H1 (cell line): ENCODE data around the gene CARD16. TPM values are rescaled to one million over a fixed set of nuclear protein-coding genes. Genes with fewer than 3 reads are reported as not detected.
"Not testable (repeated sequence)": the region's sequence is repeated elsewhere in the genome, so short reads cannot be mapped to it uniquely, and the experiment has no call there.

Source experiments
- CTCF ChIA-PET: fragments of 300-600 bp; sonication (Branson Sonifier 250); formaldehyde crosslinking; loops from one replicate; lab custom pipeline; 2021; ENCODE audit not compliant: partially characterized antibody; lab: Charles Lee
- POLR2A ChIA-PET: fragments of 300-600 bp; sonication (Branson Sonifier 250); formaldehyde crosslinking; loops from one replicate; lab custom pipeline; 2021; ENCODE audit warnings: inconsistent platforms; ENCODE audit not compliant: partially characterized antibody; lab: Charles Lee
- DNase-seq, 2 experiments: peaks; one replicate each; pipeline versions ENCODE4 v3.0.0 to v3.0.0-alpha.2; 2010 to 2022; ENCODE audit warnings: low spot score in 2 of 2, low read depth in 1 of 2, mixed read lengths in 1 of 2
- FAIRE-seq: peaks from 2 replicates; lab custom pipeline; 2011; peaks lifted over from hg19 to GRCh38; lab: Jason Lieb, UNC
- H2AFZ ChIP-seq: 2 replicates; pipeline ENCODE4 v1.8.1; 2012; ENCODE audit warnings: low read length, inconsistent platforms
- H2AK5ac ChIP-seq: 2 replicates; pipeline ENCODE4 v1.6.1; 2013; ENCODE audit warnings: low read depth, low read length
- H2BK120ac ChIP-seq: replicated peaks from 2 replicates; pipeline ENCODE3; 2013; ENCODE audit warnings: low read depth, low read length, inconsistent platforms
- H2BK12ac ChIP-seq: 2 replicates; pipeline ENCODE4 v1.6.1; 2013; ENCODE audit warnings: low read depth, low read length
- H2BK15ac ChIP-seq: 2 replicates; pipeline ENCODE4 v1.6.1; 2013; ENCODE audit warnings: low read length
- H2BK20ac ChIP-seq: 2 replicates; pipeline ENCODE4 v1.6.1; 2013; ENCODE audit warnings: low read length
- H2BK5ac ChIP-seq: 2 replicates; pipeline ENCODE4 v1.6.1; 2013; ENCODE audit warnings: low read depth, low read length
- H3K14ac ChIP-seq: 2 replicates; pipeline ENCODE4 v1.6.1; 2013; ENCODE audit warnings: inconsistent platforms; ENCODE audit not compliant: insufficient read length
- H3K18ac ChIP-seq: 2 replicates; pipeline ENCODE4 v1.6.1; 2013; ENCODE audit warnings: low read length; ENCODE audit errors: extremely low read depth
- H3K23ac ChIP-seq: 2 replicates; pipeline ENCODE4 v1.6.1; 2013; ENCODE audit warnings: inconsistent platforms; ENCODE audit not compliant: insufficient read length
- H3K23me2 ChIP-seq: 2 replicates; pipeline ENCODE4 v1.6.1; 2013; ENCODE audit warnings: low read depth, low read length
- H3K27ac ChIP-seq: 2 replicates; pipeline ENCODE4 v1.6.1; 2011; ENCODE audit warnings: low read depth, low read length, inconsistent platforms
- H3K27me3 ChIP-seq, 4 experiments: replicated peaks in 1 of 4; 1 replicate in 1 of 4; 2 replicates in 3 of 4; pipeline versions ENCODE4 v1.6.1 to v1.8.1; 2011 to 2013; ENCODE audit warnings: low read length in 3 of 4, mild to moderate bottlenecking in 3 of 4, inconsistent platforms in 2 of 4, mixed read lengths in 2 of 4, moderate library complexity in 1 of 4; ENCODE audit not compliant: control insufficient read depth in 3 of 4, insufficient read depth in 3 of 4; ENCODE audit errors: extremely low read depth in 1 of 4
- H3K36me3 ChIP-seq, 4 experiments: 2 replicates each; pipeline versions ENCODE4 v1.6.1 to v1.8.1; 2011 to 2013; ENCODE audit warnings: mild to moderate bottlenecking in 4 of 4, low read length in 3 of 4, moderate library complexity in 2 of 4, control low read depth in 1 of 4, inconsistent platforms in 1 of 4; ENCODE audit not compliant: insufficient read depth in 4 of 4, control insufficient read depth in 2 of 4
- H3K4ac ChIP-seq: replicated peaks from 2 replicates; pipeline ENCODE3; 2013; ENCODE audit warnings: low read length, low read depth, mixed read lengths, inconsistent platforms; ENCODE audit not compliant: insufficient read length
- H3K4me1 ChIP-seq, 4 experiments: replicated peaks in 1 of 4; 1 replicate in 1 of 4; 2 replicates in 3 of 4; pipeline versions ENCODE4 v1.6.1 to v1.8.1; 2011 to 2013; ENCODE audit warnings: low read length in 3 of 4, inconsistent platforms in 2 of 4, mixed read lengths in 1 of 4; ENCODE audit not compliant: insufficient read depth in 4 of 4, control insufficient read depth in 3 of 4
- H3K4me2 ChIP-seq, 2 experiments: 2 replicates each; pipeline versions ENCODE4 v1.6.1 to v1.8.1; 2011 to 2013; ENCODE audit warnings: low read depth in 2 of 2, low read length in 2 of 2, control low read depth in 1 of 2, inconsistent platforms in 1 of 2, mild to moderate bottlenecking in 1 of 2; ENCODE audit not compliant: insufficient read depth in 1 of 2
- H3K4me3 ChIP-seq, 4 experiments: fragments of 200-600, 300-600 bp in 1 of 4; sonication (generic), shearing (Covaris generic), sonication (Bioruptor Twin) in 1 of 4; 2 replicates each; pipeline versions ENCODE4 v1.5.1 to v1.8.1; 2011 to 2016; ENCODE audit warnings: low read length in 4 of 4, low read depth in 3 of 4, control low read depth in 2 of 4, inconsistent platforms in 2 of 4, mild to moderate bottlenecking in 2 of 4, mixed read lengths in 1 of 4, moderate library complexity in 1 of 4; ENCODE audit not compliant: insufficient read depth in 2 of 4; ENCODE audit errors: extremely low read depth in 1 of 4
- H3K56ac ChIP-seq: replicated peaks from 2 replicates; pipeline ENCODE3; 2013; ENCODE audit warnings: low read depth, mild to moderate bottlenecking, mixed read lengths, low read length, inconsistent platforms; ENCODE audit not compliant: insufficient read length
- H3K79me1 ChIP-seq: 2 replicates; pipeline ENCODE4 v1.6.1; 2013; ENCODE audit warnings: low read depth, low read length, control low read depth
- H3K79me2 ChIP-seq, 2 experiments: 2 replicates each; pipeline versions ENCODE4 v1.6.1 to v1.8.1; 2012 to 2013; ENCODE audit warnings: low read length in 2 of 2, mild to moderate bottlenecking in 2 of 2, inconsistent platforms in 1 of 2; ENCODE audit not compliant: insufficient read depth in 2 of 2, control insufficient read depth in 1 of 2
- H3K9ac ChIP-seq, 4 experiments: replicated peaks in 1 of 4; 1 replicate in 1 of 4; 2 replicates in 3 of 4; pipeline versions ENCODE4 v1.6.1 to v1.8.1; 2011 to 2013; ENCODE audit warnings: low read depth in 3 of 4, low read length in 3 of 4, control low read depth in 2 of 4, mild to moderate bottlenecking in 2 of 4, moderate library complexity in 2 of 4, inconsistent platforms in 1 of 4; ENCODE audit errors: extremely low read depth in 1 of 4
- H3K9me3 ChIP-seq, 2 experiments: 2 replicates each; pipeline versions ENCODE4 v1.6.1 to v1.8.1; 2012 to 2013; ENCODE audit warnings: mild to moderate bottlenecking in 2 of 2, moderate library complexity in 2 of 2, control low read depth in 1 of 2, inconsistent platforms in 1 of 2, low read depth in 1 of 2, low read length in 1 of 2, mixed read lengths in 1 of 2; ENCODE audit not compliant: insufficient read depth in 2 of 2
- H4K20me1 ChIP-seq, 2 experiments: replicated peaks in 1 of 2; 2 replicates each; pipeline versions ENCODE3 to v1.8.1; 2011 to 2013; ENCODE audit warnings: inconsistent platforms in 2 of 2, low read length in 2 of 2, mild to moderate bottlenecking in 1 of 2; ENCODE audit not compliant: insufficient read depth in 2 of 2, control insufficient read depth in 1 of 2
- H4K5ac ChIP-seq: 2 replicates; pipeline ENCODE4 v1.6.1; 2013; ENCODE audit warnings: low read length, low read depth, mixed read lengths, inconsistent platforms; ENCODE audit not compliant: insufficient read length
- H4K8ac ChIP-seq: 2 replicates; pipeline ENCODE4 v1.8.0; 2013; ENCODE audit warnings: mild to moderate bottlenecking, moderate library complexity, low read length, inconsistent platforms; ENCODE audit not compliant: insufficient read depth; ENCODE audit errors: extremely low read depth
- H4K91ac ChIP-seq: replicated peaks from 2 replicates; pipeline ENCODE3; 2013; ENCODE audit warnings: low read length, mixed read lengths, inconsistent platforms; ENCODE audit not compliant: insufficient read length
- WGBS, 2 experiments: shearing (Covaris generic) in 1 of 2; methylation state at CpG; one replicate each; pipeline versions ENCODE4 v1.1.6 to v1.1.7; 2013 to 2015; ENCODE audit warnings: low lambda C conversion rate in 2 of 2, mixed read lengths in 2 of 2, inconsistent platforms in 1 of 2, low coverage in 1 of 2, missing lambda C conversion rate in 1 of 2; ENCODE audit not compliant: insufficient replicate concordance in 2 of 2, insufficient coverage in 1 of 2, insufficient read length in 1 of 2; ENCODE audit errors: extremely low coverage in 1 of 2, missing lambda C conversion rate in 1 of 2; 5-methylcytosine and 5-hydroxymethylcytosine counted together
- polyA plus RNA-seq, 7 experiments: library from polyadenylated mRNA; depleted of rRNA in 3 of 7; stranded (reverse) in 5 of 7; unstranded in 2 of 7; fragments of >200 nt in 5 of 7; fragments of 200-250 nt in 2 of 7; gene quantifications; 1 replicate in 5 of 7; 2 replicates in 1 of 7; 4 replicates in 1 of 7; pipeline versions ENCODE4 v1.2.1 to v1.2.3, GENCODE V29; 2011 to 2013; ENCODE audit warnings: missing spikeins in 2 of 7, mixed read lengths in 2 of 7
- total RNA-seq: library from RNA; stranded (reverse); fragmentation: NEBNext Ultra II Directional; extraction: Animal tissue kit (Norgen Biotek cat#: 25700); gene quantifications from 2 replicates; pipeline ENCODE4 v1.2.1, GENCODE V29; 2021

CARD16 gene
- total and polyA plus RNA-seq, 2 of the 8 experiments (the other 6 are each of a cell fraction or from before 2014, with no cell fraction given), result not detected

GRCh38 chr11:105069749-105070148 lies 24.6 kb upstream of the CARD16 start:
- H2BK12ac ChIP-seq, H4K5ac ChIP-seq, H3K14ac ChIP-seq, H3K23me2 ChIP-seq, H3K27ac ChIP-seq, POLR2A ChIA-PET, H2BK20ac ChIP-seq, H4K91ac ChIP-seq, H3K9me3 ChIP-seq, H2BK120ac ChIP-seq, H2BK5ac ChIP-seq, H3K18ac ChIP-seq, H3K4me3 ChIP-seq, H2AFZ ChIP-seq, H2AK5ac ChIP-seq, H3K9ac ChIP-seq, DNase-seq, H3K56ac ChIP-seq, H3K36me3 ChIP-seq, H2BK15ac ChIP-seq, H3K27me3 ChIP-seq, H3K4me2 ChIP-seq, FAIRE-seq, H3K4me1 ChIP-seq, H4K20me1 ChIP-seq, H3K4ac ChIP-seq, H4K8ac ChIP-seq, H3K79me2 ChIP-seq, H3K23ac ChIP-seq, H3K79me1 ChIP-seq: not testable (repeated sequence)
- WGBS, 2 experiments, result 60% methylated on average over 1 of the region's 2 CpGs; no CpG with 5 or more reads in 1 of the 2 experiments
- CTCF ChIA-PET, result interaction anchor here (0.6 to 0.7 kb wide), 2 partner anchors 128 to 289 kb away, joined by 3 read pairs; no protein-coding TSS in a partner anchor

GRCh38 chr11:105063245-105063941 lies 18.3 kb upstream of the CARD16 start:
- H3K56ac ChIP-seq, H2BK12ac ChIP-seq, H2BK20ac ChIP-seq, H3K23me2 ChIP-seq, H3K4ac ChIP-seq, H4K91ac ChIP-seq, H2BK120ac ChIP-seq, H3K36me3 ChIP-seq, H2BK15ac ChIP-seq, H3K27me3 ChIP-seq, H3K27ac ChIP-seq, H3K79me1 ChIP-seq, CTCF ChIA-PET, H2BK5ac ChIP-seq, H4K20me1 ChIP-seq, DNase-seq, H2AK5ac ChIP-seq, H3K18ac ChIP-seq, H4K5ac ChIP-seq, POLR2A ChIA-PET, H3K79me2 ChIP-seq, H3K23ac ChIP-seq, H3K9ac ChIP-seq, H3K4me2 ChIP-seq, H3K9me3 ChIP-seq, H2AFZ ChIP-seq, H3K4me1 ChIP-seq, H3K4me3 ChIP-seq, H4K8ac ChIP-seq, H3K14ac ChIP-seq: not testable (repeated sequence)
- WGBS, 2 experiments, result 77% methylated on average over 9 of the region's 9 CpGs; no CpG with 5 or more reads in 1 of the 2 experiments
- FAIRE-seq, result peak; percentile 39
